Suppressor macrophage treated with lipopolysaccharide for 4 hours (primary cell): ENCODE measurements around the gene SEMA6B.
A peak's percentile ranks its signal among the peaks of the same experiment; 100 is the strongest.

Experiments
- DNase-seq: peaks from one replicate; pipeline ENCODE4 v3.0.0-alpha.2; 2020

The SEMA6B gene

GRCh38 chr19:4586691-4587090 is 27.2 kb upstream of the SEMA6B start:
- DNase-seq: peak; percentile 48

- DNase-seq: no peak
Observed at GRCh38 chr19:4586245-4586644, 26.8 kb upstream of the SEMA6B start.

- no peak for DNase-seq
Observed at GRCh38 chr19:4585556-4585955, 26.1 kb upstream of the SEMA6B start.

DNA sequence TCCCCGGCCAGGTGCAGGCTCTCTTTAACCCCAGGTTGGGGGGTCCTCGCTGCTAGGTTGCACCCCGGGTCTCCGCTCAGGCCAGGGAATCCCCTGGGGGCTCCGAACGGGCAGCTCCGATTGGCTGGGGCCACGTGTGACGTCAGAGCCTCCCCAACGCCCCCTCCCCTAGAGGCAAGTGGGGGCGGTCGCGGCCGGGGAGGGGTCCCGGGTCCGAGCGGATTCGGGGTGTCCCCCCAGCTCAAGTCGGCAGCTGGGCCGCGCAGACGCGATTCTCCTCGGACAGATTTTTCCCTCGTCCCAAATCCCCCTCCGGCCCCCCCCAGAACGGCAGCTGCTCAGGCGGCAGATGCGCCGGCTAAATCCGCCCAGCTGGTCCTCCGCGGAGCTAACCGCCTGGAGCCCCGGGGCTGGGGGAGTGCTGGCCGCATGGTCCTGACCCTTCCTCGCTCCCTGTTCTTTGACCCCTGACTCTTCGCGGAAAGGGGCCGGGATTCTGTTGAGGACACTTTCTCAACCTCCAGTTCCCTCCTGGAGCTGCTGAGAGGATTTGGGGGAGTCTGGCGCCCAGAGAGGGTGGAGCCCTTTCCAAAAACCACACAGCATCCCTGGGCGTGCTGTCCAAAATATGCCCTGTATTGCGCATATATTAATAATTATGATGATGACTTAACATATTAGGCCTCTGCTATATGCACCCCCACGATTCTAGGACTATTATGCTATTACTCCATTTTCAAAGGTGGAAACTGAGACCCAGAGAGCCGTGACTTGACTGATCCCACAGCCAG is 25.4 kb upstream of the SEMA6B start:
- DNase-seq: no peak

- no peak for DNase-seq
Observed at GRCh38 chr19:4583961-4584669, 24.6 kb upstream of the SEMA6B start.

DNA sequence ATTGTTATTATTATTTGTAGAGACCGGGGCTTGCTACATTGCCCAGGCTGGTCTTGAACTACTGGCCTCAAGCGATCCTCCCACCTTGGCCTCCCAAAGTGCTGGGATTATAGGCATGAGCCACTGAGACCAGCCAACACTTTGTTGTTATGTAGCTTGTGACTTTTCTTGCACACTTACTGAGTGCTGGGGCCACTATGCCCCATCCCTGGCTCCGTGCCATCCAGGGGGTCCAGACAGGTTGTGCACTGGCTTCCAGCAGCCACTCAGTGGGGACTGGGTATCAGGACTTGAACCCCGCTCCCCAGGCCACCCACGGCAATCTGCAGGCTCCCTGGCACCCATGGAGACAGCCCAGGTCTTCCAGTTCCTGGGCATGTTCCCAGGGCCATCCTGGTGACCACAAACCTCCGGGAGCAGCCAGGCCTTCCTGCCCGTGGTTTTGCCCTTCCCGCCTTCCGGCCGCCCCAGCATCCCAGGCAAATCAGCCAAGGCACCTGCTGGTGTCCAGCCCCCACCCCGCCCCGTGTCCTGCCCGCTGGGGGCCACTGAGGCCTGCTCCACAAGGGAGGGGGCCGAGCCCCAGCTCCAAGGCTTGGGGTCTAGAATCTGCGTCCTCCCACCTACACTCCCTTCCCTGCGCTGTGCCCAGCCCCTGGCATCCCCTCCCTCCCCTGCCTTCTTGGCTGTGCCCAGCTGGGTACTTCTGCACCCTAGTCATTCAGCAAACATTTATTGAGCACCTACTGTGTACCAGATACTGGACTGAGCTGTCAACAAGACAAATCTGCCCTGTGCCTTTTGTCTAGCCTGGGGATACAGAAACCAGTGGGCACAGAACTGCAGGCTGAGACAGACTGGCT is 23.7 kb upstream of the SEMA6B start:
- DNase-seq: no peak

- no peak for DNase-seq
Observed at GRCh38 chr19:4581666-4582553, 22.4 kb upstream of the SEMA6B start.

DNA sequence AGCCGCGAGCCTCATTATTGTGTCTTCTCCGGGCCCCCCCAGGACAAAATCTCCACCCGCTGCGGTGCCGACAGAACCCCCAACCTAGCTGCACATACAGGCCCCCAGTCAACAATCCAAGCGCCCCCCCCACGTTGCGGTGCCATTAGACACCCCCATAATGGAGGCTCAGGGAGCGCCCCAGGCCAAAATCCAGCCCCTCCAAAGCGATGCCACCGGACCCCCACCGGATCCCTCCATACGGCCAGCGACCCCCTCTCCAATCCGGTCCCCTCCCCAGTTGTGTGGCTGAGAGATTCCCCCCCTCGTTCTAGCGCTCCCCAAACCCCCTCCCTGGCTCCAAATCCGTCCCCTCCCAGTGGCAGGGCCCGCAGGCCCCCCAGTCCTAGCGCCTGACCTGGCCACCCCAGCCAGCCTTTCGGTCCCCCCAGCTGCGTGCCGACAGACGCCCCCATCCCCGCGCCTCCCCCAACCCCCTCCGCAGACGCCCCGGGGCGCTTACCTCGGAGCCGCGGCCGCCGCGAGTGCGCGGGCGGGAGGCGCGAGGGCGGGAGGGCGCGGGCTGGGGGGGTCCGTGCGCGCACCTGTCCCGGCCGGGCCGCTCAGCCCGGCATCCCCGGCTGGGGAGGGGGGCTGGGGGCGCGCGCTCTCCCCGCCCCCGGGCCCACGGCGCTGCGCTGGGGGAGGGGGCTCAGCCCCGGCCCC is 21.6 kb upstream of the SEMA6B start:
- DNase-seq: no peak

DNA sequence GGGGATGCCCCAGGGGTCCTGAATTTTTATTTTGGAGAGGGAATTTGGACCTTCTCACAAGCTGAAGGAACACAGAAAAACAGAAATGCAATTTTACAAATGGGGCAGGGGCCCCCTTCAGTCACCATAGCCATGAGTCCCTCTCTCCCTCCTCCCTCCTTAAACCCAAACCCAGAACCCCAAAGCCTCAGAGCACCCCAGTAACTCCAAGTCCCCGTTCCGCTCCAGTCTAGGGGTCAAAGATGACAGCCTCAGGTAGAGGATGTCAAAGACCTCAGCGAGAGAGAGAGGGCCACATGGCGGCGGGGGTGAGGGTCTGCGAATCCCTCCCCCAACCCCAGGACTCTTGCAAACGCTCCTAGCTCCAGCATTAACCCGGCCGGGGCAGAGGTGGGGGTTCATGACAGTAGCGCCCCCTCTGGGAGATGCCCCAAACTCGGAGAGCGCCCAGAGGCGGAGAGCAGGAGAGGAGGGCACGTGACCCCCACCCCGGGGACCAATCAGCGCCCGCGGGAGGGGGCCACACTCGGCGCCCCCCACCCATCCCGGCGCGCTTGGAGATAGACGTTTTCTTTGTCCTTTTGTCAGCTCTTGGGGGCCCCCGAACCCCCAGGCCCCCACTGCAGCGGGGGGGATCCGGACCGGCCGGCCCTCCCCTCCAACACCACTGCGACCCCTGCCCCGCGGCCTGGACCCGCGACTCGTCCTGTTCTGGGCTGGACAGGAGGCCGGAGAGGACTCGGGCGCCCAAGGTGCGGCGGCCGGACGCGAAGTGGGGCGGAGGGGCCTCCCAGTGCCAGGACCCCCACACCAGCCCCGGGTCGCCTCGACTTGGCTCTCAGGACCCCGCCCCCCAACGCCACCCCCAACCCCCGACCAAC is 20.8 kb upstream of the SEMA6B start:
- DNase-seq: no peak

DNA sequence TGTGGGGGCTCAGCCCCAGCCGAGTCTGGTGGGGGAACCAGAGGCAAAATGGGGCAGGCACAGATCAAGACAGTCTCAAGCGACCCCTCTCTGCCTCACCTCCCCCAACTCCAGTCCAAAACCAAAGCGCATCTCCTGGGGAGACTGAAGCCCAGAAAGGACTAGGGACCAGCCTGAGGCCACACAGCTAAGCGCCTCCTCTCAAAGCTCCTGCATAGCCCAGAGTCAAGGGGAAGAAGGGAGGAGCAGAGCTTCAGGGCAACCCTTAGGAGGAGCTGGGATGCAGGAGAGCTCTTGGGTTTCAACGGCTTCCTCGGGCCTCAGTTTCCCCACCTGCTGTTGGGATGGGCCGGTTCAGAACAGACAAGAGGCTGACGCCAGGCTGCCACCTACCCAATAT is 19.9 kb upstream of the SEMA6B start:
- DNase-seq: no peak

DNA sequence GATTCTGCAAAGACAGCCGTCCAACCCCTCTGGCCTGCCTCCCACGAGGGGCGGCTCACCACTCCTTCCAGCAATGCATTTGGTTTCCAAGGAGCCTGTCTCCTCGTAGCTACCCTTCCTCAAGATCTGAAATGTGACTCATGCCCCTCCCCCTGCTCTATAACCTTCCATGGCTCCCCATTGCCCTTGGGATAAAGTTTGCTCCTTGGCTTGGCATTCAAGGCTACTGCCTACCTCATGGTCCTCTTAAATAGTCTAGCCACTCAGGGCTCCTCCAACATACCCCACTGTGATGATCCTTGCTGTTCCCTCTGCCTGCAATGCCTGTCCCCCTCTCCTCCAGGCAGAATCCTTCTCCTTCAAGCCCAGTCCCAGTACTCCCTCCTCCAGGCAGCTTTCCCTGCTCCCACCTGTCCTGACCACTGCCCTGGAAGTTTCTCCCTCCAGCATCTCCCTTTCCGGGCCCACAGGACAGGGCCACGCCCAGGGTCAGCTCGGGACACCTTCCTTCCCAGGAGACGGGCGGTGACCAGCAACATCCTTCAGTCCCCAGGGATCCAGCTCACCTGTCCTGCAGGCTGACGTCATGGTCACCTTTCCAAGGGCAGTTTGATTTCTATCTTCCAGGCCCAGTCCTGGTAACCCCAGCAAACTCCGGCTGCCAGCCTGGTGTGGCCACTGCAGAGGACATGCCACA is 19.2 kb upstream of the SEMA6B start:
- DNase-seq: no peak

- DNase-seq: no peak
Observed at GRCh38 chr19:4577020-4577782, 17.7 kb upstream of the SEMA6B start.

DNA sequence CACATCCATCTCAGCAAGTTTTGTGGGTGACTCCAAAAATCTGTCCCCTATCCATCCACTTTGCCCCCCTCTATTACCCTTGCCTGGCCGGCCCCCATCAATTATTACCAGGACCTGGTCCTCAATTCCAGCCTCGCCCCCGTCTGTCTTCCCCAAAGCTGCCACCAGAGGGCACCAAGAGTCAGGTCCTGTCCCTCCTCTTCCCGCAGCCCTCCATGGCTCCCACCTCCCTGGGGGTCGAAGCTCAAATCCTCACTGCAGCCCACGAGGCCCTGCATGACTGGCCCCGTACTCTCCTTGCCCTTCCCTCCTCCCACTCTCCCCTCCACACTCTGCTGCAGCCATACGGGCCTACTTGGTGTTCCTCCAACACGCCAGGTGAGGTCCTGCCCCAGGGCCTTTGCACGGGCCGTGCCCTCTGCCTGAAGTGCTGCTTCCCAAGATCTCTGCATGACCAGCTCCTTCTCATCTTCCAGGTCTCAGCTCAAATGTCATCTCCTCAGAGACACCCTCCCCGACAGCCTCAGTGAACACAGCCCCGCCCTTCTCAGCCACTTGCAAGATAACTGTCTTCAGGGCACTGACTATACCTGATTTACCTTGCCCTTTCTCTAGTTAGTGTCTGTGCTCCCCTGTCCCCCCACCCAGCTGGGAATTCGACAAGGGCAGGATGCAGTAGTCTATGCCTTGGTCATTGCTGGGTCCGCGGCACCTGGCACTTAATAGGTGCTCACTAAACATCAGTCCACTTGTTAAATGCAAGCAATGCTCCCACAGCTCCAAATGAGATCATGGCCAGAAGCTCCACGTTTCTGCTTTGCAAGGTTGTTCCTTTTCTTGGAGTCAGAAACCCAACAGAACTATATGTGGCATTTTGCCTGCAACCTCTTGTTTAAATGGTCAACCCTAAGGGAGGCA is 16.8 kb upstream of the SEMA6B start:
- DNase-seq: peak; percentile 81

DNA sequence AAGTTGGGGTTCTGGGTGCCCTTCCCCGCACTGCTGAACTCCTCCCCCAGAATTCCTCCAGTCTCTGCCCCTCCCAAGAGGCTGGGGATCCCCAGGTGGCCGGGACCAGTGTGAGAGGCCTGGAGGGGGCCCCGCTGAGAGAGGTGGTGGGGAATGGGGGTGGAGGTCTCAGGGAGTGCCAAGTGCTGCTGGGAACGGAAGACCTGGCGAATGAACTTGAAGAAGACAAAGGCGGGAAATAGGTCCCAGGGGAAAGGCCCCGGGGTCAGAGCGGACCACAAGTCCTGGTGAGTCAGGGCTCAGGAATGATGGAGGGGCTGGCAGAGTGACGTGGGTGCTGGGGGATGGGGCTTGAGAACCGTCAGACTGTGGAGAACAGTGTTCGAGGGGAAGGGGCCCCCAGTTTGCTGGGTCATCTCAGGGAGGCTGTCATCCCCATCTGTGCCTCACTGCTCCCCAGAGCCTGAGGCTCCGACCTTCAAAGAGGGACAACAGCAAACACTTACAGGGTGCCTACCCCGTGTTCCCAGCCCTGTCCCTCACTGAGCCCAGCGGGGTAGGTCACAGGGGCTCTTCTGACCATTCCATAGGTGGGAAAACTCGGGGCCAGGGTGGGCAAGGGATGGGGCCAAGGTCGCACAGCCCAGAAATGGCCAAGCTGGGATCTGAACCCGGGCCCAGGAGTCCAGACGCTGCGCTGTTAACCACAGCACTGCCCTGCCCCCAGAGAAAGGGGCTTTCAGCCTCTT is 16.0 kb upstream of the SEMA6B start:
- peak; percentile 58 for DNase-seq

- no peak for DNase-seq
Observed at GRCh38 chr19:4573682-4574081, 14.2 kb upstream of the SEMA6B start.

- no peak for DNase-seq
Observed at GRCh38 chr19:4571305-4571917, 11.9 kb upstream of the SEMA6B start.

DNA sequence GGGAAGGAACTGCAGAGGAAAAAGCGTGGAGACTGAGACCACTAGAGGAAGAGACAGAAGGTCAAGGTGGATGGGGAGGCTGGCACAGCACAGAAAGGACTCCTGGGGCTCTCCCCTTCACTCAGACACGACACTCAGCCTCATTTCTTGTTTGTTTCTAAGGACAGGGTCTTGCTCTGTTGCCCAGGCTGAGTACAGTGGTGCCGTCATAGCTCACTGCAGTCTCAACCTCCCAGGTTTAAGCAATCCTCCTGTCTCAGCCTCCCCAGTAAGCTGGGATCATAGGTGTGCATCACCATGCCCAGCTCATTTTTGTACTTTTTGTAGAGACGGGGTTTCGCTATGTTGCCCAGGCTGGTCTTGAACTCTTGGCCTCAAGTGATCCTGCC is 11.4 kb upstream of the SEMA6B start:
- DNase-seq: no peak
